ENCODE results near the gene AADAC. TPM values are rescaled to one million over a fixed set of nuclear protein-coding genes. Genes with fewer than 3 reads are reported as not detected.

AADAC gene
- total and polyA plus RNA-seq, 2 of the 13 experiments (the other 11 are each of a cell fraction or from before 2014, with no cell fraction given), result 0.87 to 1.5 TPM

DNA sequence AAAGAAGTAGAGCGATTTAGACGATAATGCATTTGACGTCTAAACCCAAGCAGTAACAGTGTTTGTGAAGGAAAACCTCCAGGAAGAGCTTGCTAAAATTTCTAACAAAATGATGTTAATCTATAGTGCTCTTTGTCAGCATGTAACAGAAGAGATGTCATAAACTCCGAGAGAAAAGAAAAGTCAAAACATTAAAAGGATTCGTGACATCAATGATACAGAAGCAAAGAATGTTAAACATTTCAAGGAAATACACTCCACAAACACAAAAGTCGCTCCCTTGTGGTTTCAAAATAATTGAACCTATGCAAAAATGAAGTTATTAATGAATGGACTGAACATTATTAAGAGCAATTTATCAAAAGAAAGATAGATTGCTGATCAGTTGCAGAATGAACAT lies 27.9 kb downstream of the AADAC start:
- ATAC-seq (no peak), FAIRE-seq (no peak), DNase-seq (ENCODE audit: low spot score) (no peak)
- no peaks in the 10 kb centered on the region for H3K9me3 ChIP-seq (ENCODE audit: low read length)
- H3K9ac ChIP-seq (ENCODE audit: insufficient read depth, low read depth, low read length), result no peak overlapping the region
- TF ChIP-seq FOXA1 (IDR thresholded peaks at IDR 0.05), result no peak
- no peak for TF ChIP-seq FOXA1 (CRISPR knock-in tag; IDR thresholded peaks at IDR 0.05)
- no peak for TF ChIP-seq AHR (CRISPR knock-in tag; IDR thresholded peaks at IDR 0.05)
- TF ChIP-seq, protein P1, sequence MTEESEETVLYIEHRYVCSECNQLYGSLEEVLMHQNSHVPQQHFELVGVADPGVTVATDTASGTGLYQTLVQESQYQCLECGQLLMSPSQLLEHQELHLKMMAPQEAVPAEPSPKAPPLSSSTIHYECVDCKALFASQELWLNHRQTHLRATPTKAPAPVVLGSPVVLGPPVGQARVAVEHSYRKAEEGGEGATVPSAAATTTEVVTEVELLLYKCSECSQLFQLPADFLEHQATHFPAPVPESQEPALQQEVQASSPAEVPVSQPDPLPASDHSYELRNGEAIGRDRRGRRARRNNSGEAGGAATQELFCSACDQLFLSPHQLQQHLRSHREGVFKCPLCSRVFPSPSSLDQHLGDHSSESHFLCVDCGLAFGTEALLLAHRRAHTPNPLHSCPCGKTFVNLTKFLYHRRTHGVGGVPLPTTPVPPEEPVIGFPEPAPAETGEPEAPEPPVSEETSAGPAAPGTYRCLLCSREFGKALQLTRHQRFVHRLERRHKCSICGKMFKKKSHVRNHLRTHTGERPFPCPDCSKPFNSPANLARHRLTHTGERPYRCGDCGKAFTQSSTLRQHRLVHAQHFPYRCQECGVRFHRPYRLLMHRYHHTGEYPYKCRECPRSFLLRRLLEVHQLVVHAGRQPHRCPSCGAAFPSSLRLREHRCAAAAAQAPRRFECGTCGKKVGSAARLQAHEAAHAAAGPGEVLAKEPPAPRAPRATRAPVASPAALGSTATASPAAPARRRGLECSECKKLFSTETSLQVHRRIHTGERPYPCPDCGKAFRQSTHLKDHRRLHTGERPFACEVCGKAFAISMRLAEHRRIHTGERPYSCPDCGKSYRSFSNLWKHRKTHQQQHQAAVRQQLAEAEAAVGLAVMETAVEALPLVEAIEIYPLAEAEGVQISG (CRISPR knock-in tag; IDR thresholded peaks at IDR 0.05), result no peak
- TF ChIP-seq ZNF296 (CRISPR knock-in tag; conservative IDR thresholded peaks at IDR 0.05), result no peak
- no peak for TF ChIP-seq ZNF780A (CRISPR knock-in tag; IDR thresholded peaks at IDR 0.05)
- TF ChIP-seq ZNF572 (CRISPR knock-in tag; IDR thresholded peaks at IDR 0.05), result no peak
- no peak for TF ChIP-seq ZBTB3 (CRISPR knock-in tag; IDR thresholded peaks at IDR 0.05; ENCODE audit: borderline replicate concordance, low read depth)
- intact Hi-C loops (cut with micrococcal nuclease; ENCODE audit: unreplicated experiment) (no loop called here), in situ Hi-C loops (cut with HindIII; ENCODE audit: extremely low pct_ligation_motif_present, low pct_unique_long_range_greater_than_20kb) (loop anchor here (5.0 kb wide), 1 partner anchor 400 kb away; no protein-coding TSS in a partner anchor)
- H2AFZ ChIP-seq (ENCODE audit: low read length), result no peak overlapping the region
- no peaks in the 10 kb centered on the region for H4K20me1 ChIP-seq (ENCODE audit: insufficient read depth, low read length)
- no peak overlapping the region for H3K4me3 ChIP-seq (replicated peaks in 1 of 3; ENCODE audit: insufficient read depth in 1 of 3, low read depth in 2 of 3, low read length in 3 of 3)
- POLR2A ChIA-PET, result no interaction called here
- CTCF ChIA-PET (ENCODE audit: low intra/inter-chr PET ratio, low total read pairs), result no interaction called here
- no peak overlapping the region for H3K4me2 ChIP-seq (ENCODE audit: low read depth, low read length)
- no peaks in the 10 kb centered on the region for H3K79me2 ChIP-seq (ENCODE audit: insufficient read depth, low read length)
- BruUV-seq (replicated peaks), result no TSS peak
- no peaks in the 10 kb centered on the region for H3K27me3 ChIP-seq (ENCODE audit: control insufficient read depth in 1 of 2, insufficient read depth in 2 of 2, low read length in 2 of 2)
- H3K4me1 ChIP-seq (ENCODE audit: insufficient read depth, low read length), result peaks cover 6% of the 10 kb centered on the region; the same call in 1 of the 2 replicates
- no peak overlapping the region for H3K27ac ChIP-seq (ENCODE audit: extremely low read length, insufficient read depth, low read length)
- H3K36me3 ChIP-seq (replicated peaks in 1 of 2; ENCODE audit: control insufficient read depth in 1 of 2, insufficient read depth in 2 of 2, low read length in 2 of 2), result no peaks in the 10 kb centered on the region
- 33% methylated on average over 6 of the region's 6 CpGs for WGBS (ENCODE audit: low lambda C conversion rate)
